ENCODE measurements around the gene ABHD5.
"Not testable (repeated sequence)": the region's sequence is repeated elsewhere in the genome, so short reads cannot be mapped to it uniquely, and the experiment has no call there.

ABHD5 gene

GRCh38 chr3:43676441-43676840 lies 14.3 kb upstream of the ABHD5 start:
- Histone ChIP-seq H3K4me3 (no peak overlapping the region), H3K27ac (no peak overlapping the region)
- TF ChIP-seq CTCF (IDR thresholded peaks at IDR 0.05): no peak
- no peak for DNase-seq (ENCODE audit: low spot score)

- not testable (repeated sequence) for H3K4me3 ChIP-seq; DNase-seq (ENCODE audit: low spot score); H3K27ac ChIP-seq
Measured at GRCh38 chr3:43678375-43678774, 12.4 kb upstream of the ABHD5 start.

- not testable (repeated sequence) for DNase-seq (ENCODE audit: low spot score); H3K27ac ChIP-seq; H3K4me3 ChIP-seq
Measured at GRCh38 chr3:43678887-43679449, 11.8 kb upstream of the ABHD5 start.

- not testable (repeated sequence) for DNase-seq (ENCODE audit: low spot score); H3K27ac ChIP-seq
Measured at GRCh38 chr3:43680857-43681256, 9.9 kb upstream of the ABHD5 start.

GRCh38 chr3:43684944-43685343 lies 5.8 kb upstream of the ABHD5 start:
- no peak for DNase-seq (ENCODE audit: low spot score)
- no peak overlapping the region for H3K4me3 ChIP-seq
- no peak for TF ChIP-seq CTCF (IDR thresholded peaks at IDR 0.05)
- H3K27ac ChIP-seq: no peak overlapping the region

More at GRCh38 chr3:43680857-43681256, 9.9 kb upstream of the ABHD5 start:
- not testable (repeated sequence) for H3K4me3 ChIP-seq

- H3K4me3 ChIP-seq: no peak overlapping the region
- H3K27ac ChIP-seq: no peak overlapping the region
- DNase-seq (ENCODE audit: low spot score): no peak
- TF ChIP-seq CTCF (IDR thresholded peaks at IDR 0.05): no peak
Measured at GRCh38 chr3:43685921-43686320, 4.8 kb upstream of the ABHD5 start.

- DNase-seq (ENCODE audit: low spot score): no peak
- TF ChIP-seq CTCF (IDR thresholded peaks at IDR 0.05): no peak
- H3K4me3 ChIP-seq: no peak overlapping the region
- H3K27ac ChIP-seq: no peak overlapping the region
Measured at GRCh38 chr3:43686333-43686699, 4.4 kb upstream of the ABHD5 start.

GRCh38 chr3:43686700-43687498 lies 3.8 kb upstream of the ABHD5 start:
- no peak for DNase-seq (ENCODE audit: low spot score)
- H3K27ac ChIP-seq: no peak overlapping the region
- TF ChIP-seq CTCF (IDR thresholded peaks at IDR 0.05): no peak
- H3K4me3 ChIP-seq: no peak overlapping the region

All from coronary artery (tissue), 2 donors.